ENCODE data around the gene DNAJC18. TPM values are rescaled to one million over a fixed set of nuclear protein-coding genes. Genes with fewer than 3 reads are reported as not detected.
A peak's percentile ranks its signal among the peaks of the same experiment; 100 is the strongest.

The DNAJC18 gene
- total and polyA plus RNA-seq, 12 donors, result 4.9 to 16.2 (median 8.8) TPM

GRCh38 chr5:139475865-139476617 lies 36.7 kb upstream of the DNAJC18 start:
- H3K4me1 ChIP-seq (replicated peaks in 1 of 2), result peaks cover 0 to 4% of the 10 kb centered on the region in 2 donors
- intact Hi-C loops (cut with DNase I), result no loop called here

DNA sequence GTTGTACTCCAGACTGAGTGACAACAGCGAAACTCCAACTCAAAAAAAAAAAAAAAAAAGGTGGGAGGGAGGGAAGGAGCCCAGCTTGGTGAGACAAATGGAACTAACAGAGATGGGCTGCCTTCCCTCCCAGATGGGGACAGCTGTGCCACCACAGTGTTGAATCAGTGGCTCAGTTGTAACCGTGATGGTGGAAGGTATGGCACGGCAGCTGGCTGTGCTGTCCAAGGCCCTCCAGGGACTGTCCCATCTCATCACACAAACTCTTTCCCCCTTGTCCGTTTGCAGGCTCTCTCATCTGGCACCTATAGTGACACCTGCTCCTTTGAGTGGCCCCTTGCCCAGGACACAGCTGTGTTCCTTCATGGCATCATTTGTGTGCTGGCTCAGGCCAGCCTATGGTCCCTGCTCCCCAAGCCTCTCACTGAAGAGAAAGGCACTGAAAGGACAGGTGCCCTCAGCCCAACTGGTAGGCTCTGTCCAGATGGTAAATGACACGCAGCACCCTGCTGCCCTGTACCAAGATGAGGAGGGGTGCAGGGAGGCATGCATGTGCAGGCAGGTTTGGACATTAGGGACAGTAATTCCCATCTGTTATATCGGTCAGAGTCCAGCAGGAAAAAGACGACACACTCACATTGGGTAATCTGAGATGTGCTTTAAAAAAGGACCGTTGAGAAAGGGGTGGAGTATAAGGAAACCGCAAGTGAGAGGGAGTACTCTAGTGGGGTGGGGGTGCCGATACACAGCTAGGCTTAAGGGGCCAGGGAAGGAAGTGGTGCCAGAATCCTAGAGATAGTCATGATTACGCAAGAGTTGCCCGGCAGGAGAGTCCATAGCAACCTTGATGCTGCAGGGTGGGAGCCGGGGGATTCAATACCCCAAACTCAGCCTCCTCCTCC lies 35.8 kb upstream of the DNAJC18 start:
- H3K36me3 ChIP-seq (replicated peaks in 1 of 2), result peaks cover 0 to 26% of the 10 kb centered on the region in 2 donors
- no peaks in the 10 kb centered on the region for H3K4me1 ChIP-seq (replicated peaks in 1 of 2)
- no peak overlapping the region for H3K4me3 ChIP-seq
- no peak overlapping the region for H3K27ac ChIP-seq
- 42 to 53% (median 50%) methylated on average over 12 to 13 of the region's 13 CpGs for WGBS, 4 donors
- H3K9me3 ChIP-seq (replicated peaks in 1 of 3), result no peaks in the 10 kb centered on the region
- no peak for TF ChIP-seq POLR2A (IDR thresholded peaks at IDR 0.05)
- peak in 1 of 7 donors; percentile 10 for DNase-seq
- intact Hi-C loops (cut with DNase I), result no loop called here
- no peaks in the 10 kb centered on the region for H3K27me3 ChIP-seq

More at GRCh38 chr5:139475865-139476617, 36.7 kb upstream of the DNAJC18 start:
- no peak for DNase-seq
- 81 to 88% (median 83%) methylated on average over 11 to 13 of the region's 13 CpGs for WGBS, 4 donors
- no peaks in the 10 kb centered on the region for H3K9me3 ChIP-seq (replicated peaks in 1 of 3)
- H3K27me3 ChIP-seq, result no peaks in the 10 kb centered on the region
- H3K27ac ChIP-seq, result no peak overlapping the region
- no peak for TF ChIP-seq POLR2A (IDR thresholded peaks at IDR 0.05)
- TF ChIP-seq, protein P1, sequence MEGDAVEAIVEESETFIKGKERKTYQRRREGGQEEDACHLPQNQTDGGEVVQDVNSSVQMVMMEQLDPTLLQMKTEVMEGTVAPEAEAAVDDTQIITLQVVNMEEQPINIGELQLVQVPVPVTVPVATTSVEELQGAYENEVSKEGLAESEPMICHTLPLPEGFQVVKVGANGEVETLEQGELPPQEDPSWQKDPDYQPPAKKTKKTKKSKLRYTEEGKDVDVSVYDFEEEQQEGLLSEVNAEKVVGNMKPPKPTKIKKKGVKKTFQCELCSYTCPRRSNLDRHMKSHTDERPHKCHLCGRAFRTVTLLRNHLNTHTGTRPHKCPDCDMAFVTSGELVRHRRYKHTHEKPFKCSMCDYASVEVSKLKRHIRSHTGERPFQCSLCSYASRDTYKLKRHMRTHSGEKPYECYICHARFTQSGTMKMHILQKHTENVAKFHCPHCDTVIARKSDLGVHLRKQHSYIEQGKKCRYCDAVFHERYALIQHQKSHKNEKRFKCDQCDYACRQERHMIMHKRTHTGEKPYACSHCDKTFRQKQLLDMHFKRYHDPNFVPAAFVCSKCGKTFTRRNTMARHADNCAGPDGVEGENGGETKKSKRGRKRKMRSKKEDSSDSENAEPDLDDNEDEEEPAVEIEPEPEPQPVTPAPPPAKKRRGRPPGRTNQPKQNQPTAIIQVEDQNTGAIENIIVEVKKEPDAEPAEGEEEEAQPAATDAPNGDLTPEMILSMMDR (IDR thresholded peaks at IDR 0.05), result no peak
- H3K4me3 ChIP-seq, result no peak overlapping the region
- peaks cover 0 to 26% of the 10 kb centered on the region in 2 donors for H3K36me3 ChIP-seq (replicated peaks in 1 of 2)

GRCh38 chr5:139473565-139473964 lies 34.2 kb upstream of the DNAJC18 start:
- Histone ChIP-seq H3K4me1 (replicated peaks in 1 of 2) (no peaks in the 10 kb centered on the region), H3K9me3 (replicated peaks in 1 of 3) (no peaks in the 10 kb centered on the region), H3K4me3 (no peak overlapping the region), H3K36me3 (replicated peaks in 1 of 2) (peaks cover 0 to 26% of the 10 kb centered on the region in 2 donors), H3K27me3 (no peaks in the 10 kb centered on the region), H3K27ac (peak overlapping the region in 2 of 5 donors; percentile 24 to 34)
- 65 to 75% (median 69%) methylated on average over 2 of the region's 2 CpGs for WGBS, 4 donors
- intact Hi-C loops (cut with DNase I), result no loop called here
- DNase-seq, result no peak
- TF ChIP-seq, protein P1 (IDR thresholded peaks at IDR 0.05), result no peak
- TF ChIP-seq POLR2A (IDR thresholded peaks at IDR 0.05), result no peak

DNA sequence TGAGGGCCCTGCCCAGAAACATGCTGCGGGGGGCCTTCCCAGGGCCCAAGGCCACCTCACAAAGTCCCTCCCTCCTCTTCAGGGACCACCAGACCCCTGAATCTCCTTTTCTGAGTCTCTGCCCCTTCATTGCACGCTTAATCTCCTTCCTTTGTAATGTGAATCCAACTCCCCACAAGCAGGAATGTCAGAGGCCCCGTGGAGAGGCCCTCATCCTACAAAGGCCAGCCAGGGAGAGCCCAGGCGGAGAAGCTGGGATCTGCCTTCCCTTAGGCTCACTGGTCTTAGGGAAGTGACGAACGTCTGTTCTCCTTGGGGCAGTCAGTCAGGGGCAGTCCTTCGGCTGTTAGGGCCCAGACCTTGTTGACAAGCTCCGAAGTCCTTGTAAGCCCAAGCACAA lies 33.8 kb upstream of the DNAJC18 start:
- no peak overlapping the region for H3K4me3 ChIP-seq
- H3K36me3 ChIP-seq (replicated peaks in 1 of 2), result peaks cover 0 to 22% of the 10 kb centered on the region in 2 donors
- H3K4me1 ChIP-seq (replicated peaks in 1 of 2), result no peaks in the 10 kb centered on the region
- 61 to 83% (median 70%) methylated on average over 7 to 8 of the region's 8 CpGs for WGBS, 4 donors
- intact Hi-C loops (cut with DNase I), result no loop called here
- H3K27ac ChIP-seq, result peak overlapping the region in 2 of 5 donors; percentile 1 to 34
- DNase-seq, result no peak
- H3K27me3 ChIP-seq, result no peaks in the 10 kb centered on the region
- no peaks in the 10 kb centered on the region for H3K9me3 ChIP-seq (replicated peaks in 1 of 3)
- no peak for TF ChIP-seq POLR2A (IDR thresholded peaks at IDR 0.05)
- TF ChIP-seq, protein P1 (IDR thresholded peaks at IDR 0.05), result no peak
